NCI-H146 treated with DMSO at 0.1 percent for 48 hours (cell line): ENCODE results near the gene EMILIN2.
"Not testable (repeated sequence)": the region's sequence is repeated elsewhere in the genome, so short reads cannot be mapped to it uniquely, and the experiment has no call there.

Source experiments
- DNase-seq: peaks from one replicate; lab custom pipeline; 2025; ENCODE audit not compliant: unreplicated experiment; lab: John Stamatoyannopoulos, UW

Gene EMILIN2

DNA sequence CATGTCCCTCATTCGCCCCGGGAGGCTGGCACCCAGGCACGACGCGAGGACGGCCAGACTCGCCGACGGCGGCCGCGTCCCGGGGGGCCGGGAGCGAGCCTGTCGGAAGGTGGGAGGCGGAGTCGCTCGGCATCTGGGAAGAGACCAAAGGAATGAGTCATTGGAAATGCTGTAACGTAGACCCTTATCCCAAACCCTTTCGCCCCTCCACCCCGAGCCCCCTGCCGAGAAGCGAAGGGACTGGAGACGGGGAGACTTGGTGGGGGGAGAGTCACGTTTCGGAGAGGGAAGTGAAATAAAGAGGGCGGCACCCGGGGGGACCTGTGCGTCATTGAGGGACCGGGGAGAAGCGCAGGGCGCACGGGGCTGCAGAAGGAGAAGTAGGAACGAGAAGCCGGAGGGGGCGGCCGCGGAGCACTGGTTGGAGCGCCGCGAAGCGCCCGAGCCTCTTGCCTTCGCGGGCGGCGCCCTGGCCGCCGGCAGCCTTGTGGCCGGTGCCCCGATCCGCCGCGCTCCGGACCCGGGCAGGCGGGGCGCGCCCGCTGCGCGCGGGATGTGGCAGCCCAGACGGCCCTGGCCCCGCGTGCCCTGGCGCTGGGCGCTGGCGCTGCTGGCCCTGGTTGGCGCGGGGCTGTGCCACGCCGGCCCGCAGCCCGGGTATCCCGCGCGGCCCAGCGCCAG, at the start of gene EMILIN2:
Gene EMILIN2, plus strand, starts transcription at position 371 of the 681 bp plus-strand sequence. Its CDS starts 183 bp downstream, at position 554.
- no peak for DNase-seq

DNA sequence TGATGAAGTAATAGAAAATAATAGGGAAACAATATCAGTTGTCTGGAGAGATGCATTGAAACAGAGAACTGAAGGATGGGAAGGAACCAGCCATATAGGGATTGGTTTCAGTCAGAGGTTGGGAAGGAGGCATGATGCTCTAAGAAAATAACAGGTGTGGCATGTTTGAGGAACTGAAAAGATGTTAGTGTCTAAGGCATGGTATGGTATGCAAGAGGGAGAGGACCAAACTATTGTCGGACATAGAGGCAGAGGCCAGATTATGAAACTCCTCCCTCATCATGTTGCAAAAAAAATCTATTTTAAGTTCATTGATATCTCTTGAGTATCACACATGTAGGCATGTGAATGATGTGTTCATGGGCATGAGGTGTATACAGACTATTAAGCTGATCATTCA, 48.9 kb upstream of the EMILIN2 start:
- DNase-seq = no peak

DNA sequence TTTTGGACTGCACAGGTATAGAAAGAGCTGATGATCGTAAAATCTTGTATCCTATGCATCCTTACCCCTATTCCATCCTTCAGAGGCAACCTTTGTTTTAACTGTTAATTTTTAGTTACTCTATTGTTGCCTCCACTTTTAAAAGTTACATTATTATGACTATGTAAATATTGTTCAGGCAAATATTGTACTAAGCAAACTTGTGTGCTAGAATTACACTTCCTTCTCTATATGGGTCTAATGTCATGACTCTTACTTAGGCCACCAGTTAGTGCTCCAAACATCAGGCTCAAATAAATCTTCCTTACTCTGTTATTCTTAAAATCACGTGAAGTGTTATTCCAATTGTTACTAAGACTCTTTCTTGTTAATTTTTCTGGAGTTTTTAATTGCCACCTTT, 47.4 kb upstream of the EMILIN2 start:
- DNase-seq = no peak

DNA sequence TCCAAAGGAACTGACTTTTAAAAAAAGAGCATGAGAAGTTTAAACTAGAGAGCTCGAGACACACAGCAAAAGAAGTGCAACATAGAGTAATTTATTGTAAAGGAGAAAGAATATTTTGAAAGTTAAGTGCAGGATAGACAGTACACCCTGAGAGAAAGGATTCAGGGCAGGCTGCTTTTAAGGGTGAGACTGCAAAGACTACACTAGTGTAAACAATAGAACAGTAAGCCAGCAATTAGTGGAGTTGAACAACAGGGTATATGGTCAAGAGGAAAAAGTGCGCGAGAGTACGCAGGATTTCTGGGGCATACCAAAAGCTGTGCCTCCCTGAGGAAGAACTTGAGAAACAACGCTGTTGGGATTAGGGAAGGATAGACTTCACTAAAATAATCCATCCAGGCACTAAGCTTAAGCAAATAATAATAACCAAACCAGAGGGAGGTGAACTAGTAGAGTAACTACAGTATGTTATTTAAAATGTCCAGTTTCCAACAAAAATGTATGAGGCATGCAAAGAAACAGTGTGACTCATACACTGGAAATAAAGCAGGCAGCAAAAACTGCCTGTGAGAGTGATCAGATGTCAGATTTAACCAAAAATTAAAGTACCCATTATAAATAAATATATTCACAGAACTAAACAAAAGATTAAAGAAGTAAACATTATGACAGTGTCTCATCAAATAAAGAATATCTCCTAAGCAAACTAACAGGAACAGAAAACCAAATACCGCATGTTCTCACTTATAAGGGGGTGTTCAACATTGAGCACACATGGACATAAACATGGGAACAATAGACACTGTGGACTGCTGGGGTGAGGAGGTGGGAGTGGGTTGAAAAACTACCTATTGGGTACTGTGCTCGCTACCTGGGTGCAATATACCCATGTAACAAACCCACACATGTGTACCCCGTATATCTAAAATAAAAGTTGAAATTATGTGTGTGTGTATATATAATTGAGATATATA, 40.5 kb upstream of the EMILIN2 start:
- DNase-seq = no peak

DNA sequence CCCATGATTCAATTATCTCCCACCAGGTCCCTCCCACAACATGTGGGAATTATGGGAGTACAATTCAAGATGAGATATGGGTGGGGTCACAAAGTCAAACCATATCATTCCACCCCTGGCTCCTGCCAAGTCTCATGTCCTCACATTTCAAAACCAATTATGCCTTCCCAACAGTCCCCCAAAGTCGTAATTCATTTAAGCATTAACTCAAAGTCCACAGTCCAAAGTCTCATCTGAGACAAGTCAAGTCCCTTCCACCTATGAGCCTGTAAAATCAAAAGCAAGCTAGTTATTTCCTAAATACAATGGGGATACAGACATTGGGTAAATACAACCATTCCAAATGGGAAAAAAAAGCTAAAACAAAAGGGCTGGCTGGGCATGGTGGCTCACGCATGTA, 38.2 kb upstream of the EMILIN2 start:
- DNase-seq = not testable (repeated sequence)

DNA sequence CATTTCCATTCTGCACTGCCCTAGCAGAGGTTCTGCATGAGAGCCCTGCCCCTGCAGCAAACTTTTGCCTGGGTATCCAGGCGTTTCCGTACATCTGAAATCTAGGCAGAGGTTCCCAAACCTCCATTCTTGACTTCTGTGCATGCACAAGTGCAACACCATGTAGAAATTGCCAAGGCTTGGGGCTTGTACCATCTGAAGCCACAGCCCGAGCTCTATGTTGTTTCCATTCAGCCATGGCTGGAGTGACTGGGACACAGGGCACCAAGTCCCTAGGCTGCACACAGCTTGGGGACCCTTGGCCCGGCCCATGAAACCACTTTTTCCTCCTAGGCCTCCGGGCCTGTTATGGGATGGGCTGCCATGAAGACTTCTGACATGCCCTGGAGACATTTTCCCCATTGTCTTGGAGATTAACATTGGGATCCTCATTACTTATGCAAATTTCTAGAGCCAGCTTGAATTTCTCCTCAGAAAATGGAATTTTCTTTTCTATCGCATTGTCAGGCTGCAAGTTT, 37.1 kb upstream of the EMILIN2 start:
- DNase-seq = not testable (repeated sequence)

DNA sequence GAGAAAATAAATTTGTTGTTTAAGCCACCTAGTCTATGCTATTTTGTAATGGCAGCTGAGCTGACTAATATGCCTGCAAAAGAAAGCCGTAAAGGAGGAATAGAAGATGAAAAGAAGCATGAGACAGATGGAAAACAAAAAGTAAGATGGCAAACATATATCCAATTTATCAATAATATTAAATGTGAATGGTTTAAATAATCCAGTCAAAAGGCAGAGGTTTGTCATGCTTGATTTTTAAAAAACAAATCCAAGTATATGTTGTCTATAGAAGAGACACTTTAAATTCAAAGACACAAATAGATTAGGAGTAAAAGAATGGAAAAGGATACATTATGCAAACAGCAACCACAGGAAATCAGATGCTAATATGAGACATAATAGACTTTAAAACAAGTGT, 35.4 kb upstream of the EMILIN2 start:
- no peak for DNase-seq

DNA sequence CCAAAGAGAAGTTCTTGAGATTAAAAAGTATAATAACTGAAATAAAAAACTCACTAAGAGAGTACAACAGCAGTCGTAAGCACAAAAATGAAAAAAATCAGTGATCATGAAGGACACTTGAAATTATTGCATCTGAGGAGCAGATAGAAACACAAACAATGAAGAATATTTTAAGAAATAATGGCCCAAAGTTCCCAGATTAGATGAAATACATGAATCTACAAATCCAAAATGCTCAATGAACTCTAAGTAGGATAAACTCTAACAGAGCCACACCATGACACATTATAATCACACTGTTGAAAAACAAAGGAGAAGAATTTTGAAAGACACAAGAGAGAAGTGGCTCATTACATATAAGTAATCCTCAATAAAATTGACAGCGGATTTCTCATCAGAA, 31.9 kb upstream of the EMILIN2 start:
- DNase-seq = no peak

DNA sequence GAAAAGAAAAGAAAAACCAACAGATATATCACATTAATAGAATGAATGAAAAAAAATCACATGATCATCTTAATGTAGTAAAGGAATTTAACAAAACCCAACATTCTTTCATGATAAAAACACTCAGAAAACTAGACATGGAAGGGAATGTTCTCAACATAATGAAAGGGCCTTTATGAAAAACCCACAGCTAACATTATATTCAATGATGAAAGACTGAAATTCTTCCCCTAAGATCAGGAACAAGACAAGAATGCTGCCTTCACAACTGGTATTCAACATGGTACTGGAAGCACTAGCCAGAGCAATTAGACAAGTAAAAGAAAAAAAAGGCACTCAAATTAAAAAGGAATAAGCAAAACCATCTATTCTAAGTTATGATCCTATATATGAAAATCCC, 28.5 kb upstream of the EMILIN2 start:
- no peak for DNase-seq

DNA sequence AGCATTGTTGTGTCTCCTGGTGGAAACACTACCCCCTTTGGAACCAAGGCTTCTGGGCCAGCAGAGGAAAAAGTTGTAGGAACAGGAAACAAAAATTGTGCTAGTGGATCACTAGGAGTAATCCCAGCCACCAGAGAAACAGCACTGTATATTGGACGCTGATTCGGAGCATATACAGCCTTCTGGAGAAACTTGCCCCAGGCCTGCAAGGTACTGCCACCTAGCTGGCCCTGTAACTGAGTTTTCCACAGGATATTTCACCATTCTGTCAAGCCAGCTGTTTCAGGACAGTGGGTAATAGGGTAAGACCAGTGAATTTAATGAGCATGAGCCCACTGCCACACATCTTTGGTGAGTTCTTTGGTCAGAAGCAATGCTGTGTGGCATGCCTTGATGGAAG, 25.1 kb upstream of the EMILIN2 start:
- no peak for DNase-seq

DNA sequence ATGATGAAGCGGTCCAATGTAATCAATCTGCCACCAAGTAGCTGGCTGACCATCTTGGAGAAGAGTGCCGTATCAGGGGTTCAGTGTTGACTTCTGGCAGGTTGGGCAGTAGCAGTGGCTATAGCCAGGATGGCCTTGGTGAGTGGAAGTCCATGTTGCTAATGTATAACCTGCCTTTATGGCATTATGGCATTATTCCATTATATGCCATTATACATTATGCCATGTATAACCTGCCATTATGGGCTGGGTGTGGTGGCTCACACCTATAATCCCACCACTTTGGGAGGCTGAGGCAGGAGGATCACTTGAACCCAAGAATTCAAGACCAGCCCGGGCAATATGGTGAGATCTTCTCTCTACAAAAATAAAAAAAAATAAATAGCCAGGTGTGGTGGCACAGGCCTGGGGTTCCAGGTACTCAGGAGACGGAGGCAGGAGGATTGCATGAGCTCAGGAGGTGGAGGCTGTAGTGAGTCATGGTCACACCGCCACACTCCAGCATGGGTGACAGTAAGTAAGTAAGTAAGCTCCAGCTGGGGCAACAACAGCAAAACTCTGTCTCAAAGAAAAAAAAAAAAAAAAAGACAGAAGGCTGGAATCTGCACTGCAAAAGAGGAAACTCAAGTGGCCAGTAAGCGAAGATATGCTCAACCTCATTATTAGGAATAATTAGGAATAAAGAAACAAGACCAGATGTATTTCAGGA, 24.4 kb upstream of the EMILIN2 start:
- DNase-seq = no peak

DNA sequence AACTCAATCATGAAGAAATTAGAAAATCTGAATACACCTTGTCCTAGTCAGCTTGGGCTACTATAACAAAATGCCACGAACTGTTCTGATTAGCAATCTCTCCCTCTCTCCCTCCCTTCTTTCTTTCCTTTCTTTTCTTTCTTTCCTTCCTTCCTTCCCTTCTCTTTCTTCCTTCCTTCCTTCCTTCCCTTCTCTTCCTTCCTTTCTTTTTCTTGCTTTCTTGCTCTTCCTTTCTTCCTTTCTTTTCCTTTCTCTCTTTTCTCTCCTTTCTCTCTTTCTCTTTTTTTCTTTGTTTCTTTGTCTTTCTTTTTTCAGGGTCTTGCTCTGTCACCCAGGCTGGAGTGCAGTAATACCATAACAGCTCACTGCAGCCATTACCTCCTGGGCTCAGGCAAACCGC, 23.6 kb upstream of the EMILIN2 start:
- DNase-seq = no peak

DNA sequence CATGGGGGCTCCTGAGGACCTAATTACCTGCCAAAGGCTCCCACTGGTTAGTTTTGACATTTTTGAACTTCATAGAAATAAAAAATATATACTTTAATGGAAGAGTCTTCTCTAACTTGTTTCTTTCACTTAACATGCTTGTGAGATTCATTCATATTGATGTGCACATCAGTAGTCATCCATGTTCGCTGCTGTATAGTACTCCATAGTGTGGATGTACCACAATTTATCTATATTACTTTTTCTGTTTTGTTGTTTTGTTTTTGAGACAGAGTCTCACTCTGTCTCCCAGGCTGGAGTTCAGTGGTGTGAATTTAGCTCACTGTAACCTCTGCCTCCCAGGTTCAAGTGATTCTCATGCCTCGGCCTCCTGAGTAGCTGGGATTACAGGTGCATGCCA, 22.8 kb upstream of the EMILIN2 start:
- DNase-seq = no peak

DNA sequence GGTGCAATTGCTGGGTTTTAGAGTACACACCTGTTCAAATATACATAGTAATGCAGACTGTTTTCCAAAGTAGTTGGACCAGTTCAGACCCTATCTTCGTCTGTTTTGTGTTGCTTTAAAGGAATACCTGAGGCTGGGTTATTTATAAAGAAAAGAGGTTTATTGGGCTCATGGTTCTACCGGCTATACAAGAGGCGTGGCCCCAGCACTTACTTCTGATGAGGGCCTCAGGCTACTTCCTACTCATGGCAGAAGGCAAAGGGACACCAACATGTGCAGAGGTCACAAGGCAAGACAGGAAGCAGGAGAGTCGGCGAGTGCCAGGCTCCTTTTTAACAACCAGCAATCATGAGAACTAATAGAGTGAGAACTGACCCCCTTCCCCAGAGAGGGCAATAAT, 21.9 kb upstream of the EMILIN2 start:
- DNase-seq = no peak

DNA sequence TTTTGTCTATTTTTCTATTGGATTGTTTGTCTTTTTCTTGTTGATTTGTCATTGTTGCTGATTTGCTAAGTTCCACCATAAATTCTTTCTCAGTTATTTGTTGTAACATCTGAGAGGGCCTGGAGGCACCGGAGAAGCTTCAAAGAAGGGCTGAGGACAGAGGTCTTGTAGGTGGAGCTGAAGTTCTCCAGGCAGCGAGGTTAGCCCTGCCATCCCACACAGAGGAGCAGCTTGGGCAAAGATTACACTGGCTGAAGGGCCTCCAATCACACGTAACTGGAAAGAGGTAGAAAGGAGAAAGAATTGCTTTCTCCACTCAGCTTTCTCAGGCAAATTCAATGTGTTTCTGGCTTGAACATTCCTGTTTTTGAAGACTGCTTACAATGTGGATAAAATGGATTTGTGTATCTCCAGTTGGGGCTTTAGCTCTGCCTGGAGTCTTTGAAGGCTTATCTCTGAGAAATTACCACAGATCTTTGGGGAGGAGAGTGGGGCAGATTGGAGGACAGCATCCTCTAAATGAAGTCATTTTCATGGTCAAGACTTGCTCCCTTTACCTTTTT, 21.1 kb upstream of the EMILIN2 start:
- DNase-seq = no peak

DNA sequence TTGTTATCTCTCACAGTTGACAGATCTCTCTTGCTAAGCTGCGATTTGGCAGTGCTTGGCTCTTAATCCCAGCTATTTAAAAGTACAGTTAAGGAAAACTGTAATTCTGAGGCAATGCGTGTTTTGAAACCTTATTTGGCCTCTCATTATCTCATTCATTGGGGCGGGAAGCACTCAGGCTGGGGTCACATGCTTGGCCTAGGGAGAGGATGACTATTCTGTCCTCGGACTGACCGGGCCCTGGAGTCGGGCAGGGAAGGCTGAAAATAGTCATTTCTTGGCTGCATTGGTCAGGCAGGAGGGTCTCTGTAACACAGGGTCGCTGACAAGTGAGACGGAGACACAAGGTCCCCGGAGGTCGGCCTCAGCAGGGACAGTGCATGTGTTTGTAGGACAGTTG, 20.2 kb upstream of the EMILIN2 start:
- no peak for DNase-seq

DNA sequence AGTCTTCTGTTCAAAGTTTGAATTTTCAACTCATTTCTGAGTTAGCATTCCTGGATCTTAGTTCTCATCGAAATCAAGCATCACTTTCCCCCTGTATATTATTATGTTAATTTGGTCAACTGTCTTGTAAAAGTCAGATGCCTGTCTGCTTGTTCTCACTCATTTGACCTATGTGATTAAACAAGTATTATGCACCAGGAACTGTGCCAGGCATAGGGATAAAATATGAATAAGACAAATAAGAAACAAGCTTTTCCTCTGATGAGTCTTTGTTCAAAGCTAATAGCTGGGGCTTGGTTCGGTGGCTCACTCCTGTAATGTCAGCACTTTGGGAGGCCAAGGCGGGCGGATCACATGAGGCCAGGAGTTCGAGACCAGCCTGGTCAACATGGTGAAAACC, 19.7 kb upstream of the EMILIN2 start:
- no peak for DNase-seq

DNA sequence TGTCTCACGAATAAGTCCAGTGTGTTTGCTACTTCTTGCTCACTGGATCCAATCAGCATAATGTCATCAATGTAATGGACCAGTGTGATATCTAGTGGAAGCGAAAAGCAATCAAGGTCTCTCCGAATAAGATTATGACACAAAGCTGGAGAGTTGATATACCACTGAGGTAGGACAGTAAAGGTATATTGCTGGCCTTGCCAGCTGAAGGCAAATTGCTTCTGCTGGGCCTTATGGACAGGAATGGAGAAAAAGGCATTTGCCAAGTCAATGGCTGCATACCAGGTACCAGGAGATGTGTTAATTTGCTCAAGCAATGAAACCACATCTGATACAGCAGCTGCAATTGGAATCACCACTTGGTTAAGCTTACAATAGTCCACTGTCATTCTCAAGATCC, 10.7 kb upstream of the EMILIN2 start:
- DNase-seq = not testable (repeated sequence)

DNA sequence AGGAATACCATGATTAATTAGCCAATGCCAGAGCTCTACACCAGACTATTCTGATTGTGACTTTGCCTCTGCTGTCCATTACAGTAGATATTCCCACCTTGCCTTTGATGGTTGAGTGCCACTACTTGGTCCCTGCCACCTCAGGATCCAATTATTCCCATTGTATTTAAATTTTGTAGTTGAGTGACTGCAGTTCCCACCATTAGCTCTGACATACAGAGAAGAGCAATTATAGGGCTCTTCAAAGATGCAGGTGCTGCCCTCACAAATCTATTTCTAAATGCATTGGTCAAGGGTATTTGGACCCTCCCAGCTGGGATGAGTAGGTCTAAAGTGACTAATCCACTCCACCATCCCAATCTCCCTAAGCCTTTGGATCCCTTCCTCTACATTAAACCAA, 9.5 kb upstream of the EMILIN2 start:
- not testable (repeated sequence) for DNase-seq

DNA sequence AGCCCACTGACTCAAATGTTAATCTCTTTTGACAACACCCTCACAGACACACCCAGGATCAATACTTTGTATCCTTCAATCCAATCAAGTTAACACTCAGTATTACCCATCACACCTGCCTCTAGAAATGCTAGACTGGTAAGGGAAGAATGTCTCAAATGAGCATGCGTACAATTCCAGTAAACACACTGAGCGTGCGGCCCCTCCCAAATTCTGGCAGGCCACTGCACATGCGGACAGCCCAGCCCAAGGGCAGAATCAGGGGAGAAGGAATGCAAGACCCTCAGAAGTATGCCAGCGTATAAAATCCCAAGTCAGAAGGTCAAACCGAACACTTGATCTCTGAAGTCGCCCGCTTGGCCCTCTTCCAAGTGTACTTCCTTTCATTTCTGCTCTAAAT, 7.6 kb upstream of the EMILIN2 start:
- no peak for DNase-seq

DNA sequence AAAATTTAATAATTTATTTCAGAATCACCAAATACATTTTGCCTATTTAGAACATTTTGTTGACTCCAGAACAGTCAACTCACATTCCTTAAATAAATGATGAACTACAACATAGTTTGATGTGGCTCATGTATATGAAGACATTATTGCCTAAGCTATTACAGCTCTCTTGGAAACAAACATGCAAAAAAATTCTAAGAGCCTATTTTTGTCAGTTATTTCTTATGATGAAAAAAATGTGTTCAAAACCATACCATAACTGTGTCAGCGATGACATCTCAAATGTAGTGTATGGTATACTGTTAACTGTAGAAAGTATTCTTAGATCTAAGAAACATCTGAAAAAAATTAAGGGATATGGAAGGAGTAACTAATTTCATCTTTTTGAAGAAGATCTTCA, 6.3 kb upstream of the EMILIN2 start:
- no peak for DNase-seq
